Liver (tissue), 3 donors: ENCODE measurements around the gene IRF2.

Experiments used
- EGR1 ChIP-seq, 2 donors: IDR thresholded peaks; 2 replicates each; pipeline ENCODE4 v1.6.1; 2016 to 2018; ENCODE audit warnings: antibody characterized with exemption in 2 of 2, low read depth in 2 of 2
- HNF4G ChIP-seq: IDR thresholded peaks from 2 replicates; pipeline ENCODE4 v1.6.1; 2016; ENCODE audit warnings: antibody characterized with exemption
- RXRA ChIP-seq, 2 donors: IDR thresholded peaks; 2 replicates each; pipeline ENCODE4 v1.6.1; 2017 to 2018; ENCODE audit warnings: antibody characterized with exemption in 2 of 2, mild to moderate bottlenecking in 1 of 2
- TF ChIP-seq, protein P1 (sequence below): fragments of 150-350 bp; IDR thresholded peaks from 2 replicates; pipeline ENCODE4 v1.5.1; 2017; ENCODE audit warnings: improper control_type of control experiment, low read depth, low read length; ENCODE audit not compliant: missing input control
- donor health status: healthy.
- donor health status: healthy.

DNA sequence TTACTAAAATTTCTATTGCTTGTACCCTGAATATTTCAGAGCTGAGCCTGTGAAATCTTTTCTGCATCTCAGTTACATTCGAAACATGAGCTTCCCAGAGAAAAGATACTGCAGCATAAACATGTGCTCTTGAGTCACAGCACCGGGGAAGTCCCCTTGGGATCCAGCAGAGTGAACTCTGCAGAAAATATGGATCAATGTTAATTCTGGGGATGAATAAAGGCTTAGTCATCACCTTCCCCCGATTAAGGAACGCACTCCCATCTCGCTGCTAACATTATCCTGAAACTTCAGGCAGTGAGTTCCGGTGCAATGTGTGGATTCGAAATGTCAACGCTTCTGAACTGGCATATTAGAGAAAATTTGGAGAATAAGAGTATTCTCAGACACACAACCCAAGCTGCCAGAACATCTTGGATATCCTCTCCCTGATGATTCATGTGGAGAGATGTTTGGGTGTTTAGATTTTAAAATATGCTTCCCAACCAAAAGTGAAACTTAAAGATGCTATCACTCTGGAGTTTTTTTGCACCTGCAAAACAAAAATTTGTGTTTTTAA is 90.8 kb downstream of the IRF2 start:
- no peak for TF ChIP-seq HNF4G
- TF ChIP-seq, protein P1, sequence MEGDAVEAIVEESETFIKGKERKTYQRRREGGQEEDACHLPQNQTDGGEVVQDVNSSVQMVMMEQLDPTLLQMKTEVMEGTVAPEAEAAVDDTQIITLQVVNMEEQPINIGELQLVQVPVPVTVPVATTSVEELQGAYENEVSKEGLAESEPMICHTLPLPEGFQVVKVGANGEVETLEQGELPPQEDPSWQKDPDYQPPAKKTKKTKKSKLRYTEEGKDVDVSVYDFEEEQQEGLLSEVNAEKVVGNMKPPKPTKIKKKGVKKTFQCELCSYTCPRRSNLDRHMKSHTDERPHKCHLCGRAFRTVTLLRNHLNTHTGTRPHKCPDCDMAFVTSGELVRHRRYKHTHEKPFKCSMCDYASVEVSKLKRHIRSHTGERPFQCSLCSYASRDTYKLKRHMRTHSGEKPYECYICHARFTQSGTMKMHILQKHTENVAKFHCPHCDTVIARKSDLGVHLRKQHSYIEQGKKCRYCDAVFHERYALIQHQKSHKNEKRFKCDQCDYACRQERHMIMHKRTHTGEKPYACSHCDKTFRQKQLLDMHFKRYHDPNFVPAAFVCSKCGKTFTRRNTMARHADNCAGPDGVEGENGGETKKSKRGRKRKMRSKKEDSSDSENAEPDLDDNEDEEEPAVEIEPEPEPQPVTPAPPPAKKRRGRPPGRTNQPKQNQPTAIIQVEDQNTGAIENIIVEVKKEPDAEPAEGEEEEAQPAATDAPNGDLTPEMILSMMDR, result no peak
- TF ChIP-seq RXRA (IDR thresholded peaks at IDR 0.05), result no peak
- no peak for TF ChIP-seq EGR1 (IDR thresholded peaks at IDR 0.05; ENCODE audit: low read depth in 2 of 2)
